ENCODE results near the gene RARB.

GRCh38 chr3:25421747-25422146, 6.3 kb upstream of the RARB start:
- no peak for TF ChIP-seq CTCF (conservative IDR thresholded peaks at IDR 0.05)
- no peak for TF ChIP-seq ZFX (IDR thresholded peaks at IDR 0.05)
